Nephron (organoid): ENCODE results near the gene DMRTC2.

Source experiments
- H3K27ac Mint-ChIP-seq, 3 experiments: 2 replicates each; pipeline ENCODE4 v1.8.0; 2020; ENCODE audit warnings: mixed read lengths in 3 of 3, mild to moderate bottlenecking in 2 of 3, moderate library complexity in 1 of 3
- H3K27me3 Mint-ChIP-seq: 2 replicates; pipeline ENCODE4 v1.8.0; 2021; ENCODE audit warnings: low read depth, mild to moderate bottlenecking, moderate library complexity, mixed read lengths
- H3K36me3 Mint-ChIP-seq: 2 replicates; pipeline ENCODE4 v1.8.0; 2020; ENCODE audit warnings: low read depth, mixed read lengths
- H3K4me1 Mint-ChIP-seq: 2 replicates; pipeline ENCODE4 v1.8.0; 2020; ENCODE audit warnings: mixed read lengths
- H3K4me3 Mint-ChIP-seq, 3 experiments: 2 replicates each; pipeline ENCODE4 v1.8.0; 2020; ENCODE audit warnings: mild to moderate bottlenecking in 3 of 3, mixed read lengths in 3 of 3, moderate library complexity in 2 of 3
- H3K9me3 Mint-ChIP-seq: 2 replicates; pipeline ENCODE4 v1.8.0; 2020; ENCODE audit warnings: mixed read lengths
- TF ChIP-seq, protein P1 (sequence below), 3 experiments: fragments of 200-600 bp; sonication (generic); IDR thresholded peaks; one replicate each; pipeline ENCODE4 v1.5.0; 2021; ENCODE audit warnings: antibody characterized with exemption in 3 of 3; ENCODE audit not compliant: unreplicated experiment in 3 of 3

The DMRTC2 gene

DNA sequence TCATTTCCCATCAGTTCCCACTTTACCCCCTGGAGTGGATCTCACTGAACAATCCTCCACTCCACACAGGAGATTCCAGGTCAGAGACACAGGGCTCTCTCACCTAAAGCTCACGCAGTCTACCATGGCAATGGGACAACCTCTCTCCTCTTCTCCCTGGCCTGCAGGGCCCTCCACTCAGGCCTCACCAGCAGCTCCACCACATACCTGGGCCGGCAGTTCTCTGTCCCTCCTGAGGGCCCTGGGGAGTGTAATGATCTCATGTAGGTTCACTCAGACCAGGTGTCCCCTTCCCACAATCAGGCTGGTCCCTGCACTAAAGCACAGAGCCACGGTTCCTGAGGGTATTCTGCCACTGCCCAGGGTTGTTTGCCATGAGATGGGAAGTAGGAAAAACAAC, 32.9 kb upstream of the DMRTC2 start:
- H3K27ac Mint-ChIP-seq, result no peak overlapping the region
- H3K4me3 Mint-ChIP-seq, result no peak overlapping the region
- no peaks in the 10 kb centered on the region for H3K27me3 Mint-ChIP-seq
- TF ChIP-seq, protein P1, sequence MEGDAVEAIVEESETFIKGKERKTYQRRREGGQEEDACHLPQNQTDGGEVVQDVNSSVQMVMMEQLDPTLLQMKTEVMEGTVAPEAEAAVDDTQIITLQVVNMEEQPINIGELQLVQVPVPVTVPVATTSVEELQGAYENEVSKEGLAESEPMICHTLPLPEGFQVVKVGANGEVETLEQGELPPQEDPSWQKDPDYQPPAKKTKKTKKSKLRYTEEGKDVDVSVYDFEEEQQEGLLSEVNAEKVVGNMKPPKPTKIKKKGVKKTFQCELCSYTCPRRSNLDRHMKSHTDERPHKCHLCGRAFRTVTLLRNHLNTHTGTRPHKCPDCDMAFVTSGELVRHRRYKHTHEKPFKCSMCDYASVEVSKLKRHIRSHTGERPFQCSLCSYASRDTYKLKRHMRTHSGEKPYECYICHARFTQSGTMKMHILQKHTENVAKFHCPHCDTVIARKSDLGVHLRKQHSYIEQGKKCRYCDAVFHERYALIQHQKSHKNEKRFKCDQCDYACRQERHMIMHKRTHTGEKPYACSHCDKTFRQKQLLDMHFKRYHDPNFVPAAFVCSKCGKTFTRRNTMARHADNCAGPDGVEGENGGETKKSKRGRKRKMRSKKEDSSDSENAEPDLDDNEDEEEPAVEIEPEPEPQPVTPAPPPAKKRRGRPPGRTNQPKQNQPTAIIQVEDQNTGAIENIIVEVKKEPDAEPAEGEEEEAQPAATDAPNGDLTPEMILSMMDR (IDR thresholded peaks at IDR 0.05; ENCODE audit: unreplicated experiment in 3 of 3), result no peak
- H3K36me3 Mint-ChIP-seq, result no peaks in the 10 kb centered on the region
- no peaks in the 10 kb centered on the region for H3K4me1 Mint-ChIP-seq
- no peaks in the 10 kb centered on the region for H3K9me3 Mint-ChIP-seq

DNA sequence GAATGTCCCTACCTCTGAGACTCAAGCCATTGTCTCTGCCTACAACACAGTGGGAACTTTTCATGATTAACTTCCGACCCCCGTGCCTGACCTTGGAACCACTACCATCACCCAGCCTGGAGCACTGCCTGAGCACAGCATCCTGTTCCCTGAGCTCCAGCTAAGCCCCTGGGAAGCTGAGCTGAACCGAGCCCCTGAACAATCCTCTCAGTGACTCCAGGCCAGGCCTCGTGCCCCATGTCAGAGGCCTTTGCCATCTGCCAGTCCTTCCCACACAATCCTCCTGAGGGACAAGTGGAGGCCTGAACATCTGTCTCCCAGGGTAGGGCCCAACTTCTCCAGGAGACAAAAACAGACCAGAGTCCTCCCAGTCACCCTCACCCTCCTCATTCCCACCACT, 30.9 kb upstream of the DMRTC2 start:
- TF ChIP-seq, protein P1 (IDR thresholded peaks at IDR 0.05; ENCODE audit: unreplicated experiment in 3 of 3), result no peak
- Mint-ChIP-seq H3K27me3 (no peaks in the 10 kb centered on the region), H3K27ac (no peak overlapping the region), H3K4me1 (no peaks in the 10 kb centered on the region), H3K9me3 (no peaks in the 10 kb centered on the region), H3K36me3 (no peaks in the 10 kb centered on the region), H3K4me3 (no peak overlapping the region)

DNA sequence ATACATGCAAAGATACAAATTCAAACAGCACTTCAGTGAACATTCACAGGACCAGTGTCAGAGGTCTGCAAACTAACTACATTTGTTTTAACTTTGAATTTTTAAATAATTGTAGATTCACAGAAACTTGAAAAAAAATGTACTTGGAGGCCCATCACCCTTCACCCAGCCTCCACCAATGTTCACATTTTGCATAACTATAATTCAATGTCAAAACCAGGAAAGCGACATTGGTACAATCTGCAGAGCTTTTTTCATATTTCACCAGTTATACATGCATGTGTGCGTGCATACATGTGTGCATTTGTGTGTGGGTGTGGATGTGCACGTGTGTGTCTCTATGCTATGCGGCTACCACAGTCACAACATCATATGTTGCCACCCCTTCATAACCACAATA, 29.5 kb upstream of the DMRTC2 start:
- Mint-ChIP-seq H3K36me3 (no peaks in the 10 kb centered on the region), H3K27ac (no peak overlapping the region), H3K27me3 (no peaks in the 10 kb centered on the region), H3K9me3 (no peaks in the 10 kb centered on the region), H3K4me1 (no peaks in the 10 kb centered on the region), H3K4me3 (no peak overlapping the region)
- TF ChIP-seq, protein P1 (IDR thresholded peaks at IDR 0.05; ENCODE audit: unreplicated experiment in 3 of 3), result no peak

DNA sequence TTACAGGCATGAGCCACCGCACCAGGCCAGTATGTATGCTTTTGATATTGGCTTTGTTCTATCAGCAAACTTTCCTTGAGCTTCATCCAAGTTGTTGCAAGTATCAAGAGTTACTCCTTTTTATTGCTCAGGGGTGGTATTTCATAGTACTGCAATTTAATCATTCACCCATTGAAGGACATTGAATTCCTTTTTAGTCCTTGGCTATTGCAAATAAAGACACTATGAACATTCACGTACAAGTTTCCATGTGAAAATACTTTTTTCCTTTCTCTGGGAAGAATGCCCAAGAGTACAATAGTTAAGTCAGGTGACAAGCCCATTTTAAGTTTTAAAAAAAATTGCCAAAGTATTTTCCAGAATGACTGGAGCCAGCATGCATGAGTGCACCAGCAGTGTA, 28.1 kb upstream of the DMRTC2 start:
- Mint-ChIP-seq H3K36me3 (no peaks in the 10 kb centered on the region), H3K27ac (no peak overlapping the region), H3K9me3 (no peaks in the 10 kb centered on the region), H3K27me3 (peaks cover 6% of the 10 kb centered on the region), H3K4me3 (no peak overlapping the region), H3K4me1 (no peaks in the 10 kb centered on the region)
- TF ChIP-seq, protein P1 (IDR thresholded peaks at IDR 0.05; ENCODE audit: unreplicated experiment in 3 of 3), result no peak

DNA sequence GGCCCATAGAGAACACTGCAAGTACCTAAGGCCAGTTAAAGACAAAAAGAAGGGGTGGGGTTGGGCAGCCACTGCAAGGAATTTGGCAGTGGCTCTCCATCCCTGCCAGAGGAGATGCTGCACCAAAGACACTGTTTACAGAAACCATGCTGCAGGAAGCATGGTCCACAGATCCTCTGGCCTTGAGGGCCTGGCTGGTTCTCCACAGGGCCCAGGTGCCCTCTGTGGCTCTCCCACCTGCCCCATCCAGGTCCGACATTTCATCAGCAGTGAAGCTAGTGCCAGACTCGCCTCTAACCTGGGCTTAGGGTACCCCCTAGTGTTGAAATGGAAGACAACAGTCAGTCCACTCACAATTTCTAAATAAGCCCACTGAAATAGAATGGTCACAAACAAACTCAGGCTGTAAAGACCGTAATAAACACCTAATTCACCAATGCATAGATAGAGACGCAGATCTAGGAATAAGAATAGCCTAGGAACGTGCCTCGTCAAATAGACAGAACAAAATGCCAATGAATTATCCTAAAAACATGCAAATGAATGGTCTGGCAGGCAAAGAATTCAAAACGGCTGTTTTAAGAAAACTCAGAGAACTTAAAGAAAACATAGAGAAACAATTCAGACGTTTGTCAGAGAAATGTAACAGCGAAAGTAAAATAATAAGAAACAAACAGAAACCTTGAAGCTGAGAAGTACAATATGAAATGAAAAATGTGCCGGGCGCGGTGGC, 23.7 kb upstream of the DMRTC2 start:
- H3K4me3 Mint-ChIP-seq, result no peak overlapping the region
- TF ChIP-seq, protein P1 (IDR thresholded peaks at IDR 0.05; ENCODE audit: unreplicated experiment in 3 of 3), result peak; percentile 29 to 50 (median 43)
- no peak overlapping the region for H3K27ac Mint-ChIP-seq
- H3K9me3 Mint-ChIP-seq, result no peaks in the 10 kb centered on the region
- peaks cover 19% of the 10 kb centered on the region for H3K27me3 Mint-ChIP-seq
- no peaks in the 10 kb centered on the region for H3K36me3 Mint-ChIP-seq
- H3K4me1 Mint-ChIP-seq, result no peaks in the 10 kb centered on the region
